MM.1S (cell line): ENCODE results near the gene FAF1.
"Not testable (repeated sequence)": the region's sequence is repeated elsewhere in the genome, so short reads cannot be mapped to it uniquely, and the experiment has no call there.

Experiments
- DNase-seq: peaks from one replicate; pipeline ENCODE4 v3.0.0-alpha.2; 2015
- H2AFZ ChIP-seq: fragments of 300-600 bp; sonication (generic); 2 replicates; pipeline ENCODE4 v1.6.0; 2016; ENCODE audit warnings: antibody characterized with exemption, low read length
- H3F3A ChIP-seq: fragments of 300-600 bp; sonication (generic); 2 replicates; pipeline ENCODE4 v1.6.1; 2016; ENCODE audit warnings: mild to moderate bottlenecking, antibody characterized with exemption, low read length, moderate library complexity, mixed read lengths; ENCODE audit not compliant: insufficient read depth
- H3K27ac ChIP-seq: fragments of 300-600 bp; sonication (generic); 2 replicates; pipeline ENCODE4 v1.5.1; 2016; ENCODE audit warnings: mild to moderate bottlenecking, low read length
- H3K27me3 ChIP-seq: fragments of 300-600 bp; sonication (generic); replicated peaks from 2 replicates; pipeline ENCODE4 v1.6.0; 2016; ENCODE audit warnings: low read length; ENCODE audit not compliant: insufficient read depth
- H3K36me3 ChIP-seq: fragments of 300-600 bp; sonication (generic); replicated peaks from 2 replicates; pipeline ENCODE4 v1.6.1; 2016; ENCODE audit warnings: mild to moderate bottlenecking, low read length, mixed read lengths; ENCODE audit not compliant: insufficient read depth
- H3K4me1 ChIP-seq: fragments of 300-600 bp; sonication (generic); 2 replicates; pipeline ENCODE4 v1.6.1; 2016; ENCODE audit warnings: low read length, mixed read lengths
- H3K4me2 ChIP-seq: fragments of 300-600 bp; sonication (generic); 2 replicates; pipeline ENCODE4 v1.6.0; 2016; ENCODE audit warnings: low read depth, low read length
- H3K4me3 ChIP-seq: fragments of 300-600 bp; sonication (generic); 2 replicates; pipeline ENCODE4 v1.5.1; 2016; ENCODE audit warnings: low read length, mixed read lengths
- H3K79me2 ChIP-seq: fragments of 300-600 bp; sonication (generic); 2 replicates; pipeline ENCODE4 v1.6.1; 2016; ENCODE audit warnings: mixed run types, low read length, mixed read lengths
- H3K9ac ChIP-seq: fragments of 300-600 bp; sonication (generic); 2 replicates; pipeline ENCODE4 v1.6.1; 2016; ENCODE audit warnings: low read length, mixed read lengths
- H3K9me2 ChIP-seq: fragments of 300-600 bp; sonication (generic); replicated peaks from 2 replicates; pipeline ENCODE4 v1.6.1; 2016; ENCODE audit warnings: mild to moderate bottlenecking, low read length, mixed read lengths; ENCODE audit not compliant: insufficient read depth
- H3K9me3 ChIP-seq: fragments of 300-600 bp; sonication (generic); replicated peaks from 2 replicates; pipeline ENCODE4 v1.6.1; 2016; ENCODE audit warnings: mild to moderate bottlenecking, low read length, mixed read lengths; ENCODE audit not compliant: insufficient read depth
- H4K20me1 ChIP-seq: fragments of 300-600 bp; sonication (generic); 2 replicates; pipeline ENCODE4 v1.6.1; 2016; ENCODE audit warnings: mild to moderate bottlenecking, low read length, moderate library complexity, mixed read lengths; ENCODE audit not compliant: insufficient read depth
- CTCF ChIP-seq: fragments of 300-600 bp; sonication (generic); IDR thresholded peaks from 2 replicates; pipeline ENCODE4 v1.5.1; 2016; ENCODE audit warnings: antibody characterized with exemption, low read length, mixed read lengths
- EZH2 ChIP-seq: fragments of 300-600 bp; sonication (generic); optimal IDR thresholded peaks from 2 replicates; pipeline ENCODE3; 2017; ENCODE audit warnings: low read depth, mild to moderate bottlenecking, antibody characterized with exemption, low read length, mixed read lengths
- EZH2phosphoT487 ChIP-seq: fragments of 300-600 bp; sonication (generic); IDR thresholded peaks from 2 replicates; pipeline ENCODE4 v1.6.1; 2018; ENCODE audit warnings: antibody characterized with exemption, low read length

FAF1 gene

GRCh38 chr1:50913954-50914353 lies 46.1 kb downstream of the FAF1 start:
- no peaks in the 10 kb centered on the region for H3K36me3 ChIP-seq
- no peaks in the 10 kb centered on the region for H4K20me1 ChIP-seq
- H2AFZ ChIP-seq = no peak overlapping the region
- no peaks in the 10 kb centered on the region for H3K27me3 ChIP-seq
- no peaks in the 10 kb centered on the region for H3F3A ChIP-seq
- no peak overlapping the region for H3K4me2 ChIP-seq
- H3K4me1 ChIP-seq = no peaks in the 10 kb centered on the region
- no peaks in the 10 kb centered on the region for H3K79me2 ChIP-seq
- no peaks in the 10 kb centered on the region for H3K9me2 ChIP-seq
- H3K9ac ChIP-seq = no peak overlapping the region
- no peak for TF ChIP-seq CTCF
- no peak for TF ChIP-seq EZH2phosphoT487
- TF ChIP-seq EZH2 = no peak
- H3K9me3 ChIP-seq = no peaks in the 10 kb centered on the region
- no peak for DNase-seq
- no peak overlapping the region for H3K27ac ChIP-seq
- no peak overlapping the region for H3K4me3 ChIP-seq

GRCh38 chr1:50910356-50910755 lies 49.7 kb downstream of the FAF1 start:
- H3K4me2 ChIP-seq, H3K27me3 ChIP-seq, H3K4me1 ChIP-seq, H3K9me2 ChIP-seq, H2AFZ ChIP-seq, H3K27ac ChIP-seq, H3K79me2 ChIP-seq, DNase-seq, H3F3A ChIP-seq, H3K9ac ChIP-seq, H3K36me3 ChIP-seq, H3K4me3 ChIP-seq, H3K9me3 ChIP-seq, H4K20me1 ChIP-seq: not testable (repeated sequence)

GRCh38 chr1:50907610-50908009 lies 52.5 kb downstream of the FAF1 start:
- not testable (repeated sequence) for H3K4me1 ChIP-seq, H3K27ac ChIP-seq, H3K9me3 ChIP-seq, H3K27me3 ChIP-seq, H3F3A ChIP-seq, H2AFZ ChIP-seq, H4K20me1 ChIP-seq, H3K4me2 ChIP-seq, H3K4me3 ChIP-seq, DNase-seq, H3K9me2 ChIP-seq, H3K9ac ChIP-seq, H3K36me3 ChIP-seq, H3K79me2 ChIP-seq

GRCh38 chr1:50906050-50906449 lies 54.0 kb downstream of the FAF1 start:
- not testable (repeated sequence) for H3K79me2 ChIP-seq, H3K9me2 ChIP-seq

GRCh38 chr1:50902419-50902818 lies 57.6 kb downstream of the FAF1 start:
- no peak overlapping the region for H3K4me3 ChIP-seq
- DNase-seq = no peak
- TF ChIP-seq EZH2phosphoT487 (no peak), CTCF (no peak), EZH2 (no peak)
- no peak overlapping the region for H3K4me2 ChIP-seq
- no peak overlapping the region for H2AFZ ChIP-seq
- H3K36me3 ChIP-seq = no peaks in the 10 kb centered on the region
- H3F3A ChIP-seq = no peaks in the 10 kb centered on the region
- H3K27me3 ChIP-seq = no peaks in the 10 kb centered on the region
- no peaks in the 10 kb centered on the region for H3K4me1 ChIP-seq
- H3K9ac ChIP-seq = no peak overlapping the region
- H3K9me3 ChIP-seq = no peaks in the 10 kb centered on the region
- no peak overlapping the region for H3K27ac ChIP-seq
- H3K9me2 ChIP-seq = no peaks in the 10 kb centered on the region
- H3K79me2 ChIP-seq = no peaks in the 10 kb centered on the region
- H4K20me1 ChIP-seq = no peaks in the 10 kb centered on the region

More at GRCh38 chr1:50906050-50906449, 54.0 kb downstream of the FAF1 start:
- H3K9me3 ChIP-seq, H4K20me1 ChIP-seq, DNase-seq, H3K4me1 ChIP-seq, H2AFZ ChIP-seq, H3F3A ChIP-seq, H3K36me3 ChIP-seq, H3K9ac ChIP-seq, H3K27ac ChIP-seq, H3K27me3 ChIP-seq, H3K4me3 ChIP-seq, H3K4me2 ChIP-seq: not testable (repeated sequence)
